K562 (cell line): ENCODE measurements around the gene CACNA1A. TPM values are rescaled to one million over a fixed set of nuclear protein-coding genes. Genes with fewer than 3 reads are reported as not detected.

Experiments used
- CREB5 ChIP-seq: fragments of 250-450 bp; sonication (Bioruptor Pico); IDR thresholded peaks from 2 replicates; pipeline ENCODE4 v1.5.0; 2020; ENCODE audit warnings: mild to moderate bottlenecking
- CTCF ChIP-seq, 3 experiments: IDR thresholded peaks in 2 of 3; conservative IDR thresholded peaks in 1 of 3; 2 replicates each; pipeline ENCODE4 v1.5.1; 2011 to 2012; ENCODE audit warnings: low read length in 3 of 3, mild to moderate bottlenecking in 3 of 3, control low read depth in 2 of 3, improper control_type of control experiment in 1 of 3, inconsistent platforms in 1 of 3, low read depth in 1 of 3, mixed read lengths in 1 of 3, moderate library complexity in 1 of 3; ENCODE audit not compliant: insufficient read depth in 2 of 3
- ETS2 ChIP-seq: IDR thresholded peaks from 2 replicates; pipeline ENCODE4 v1.6.1; 2016; ENCODE audit warnings: borderline replicate concordance, missing genetic modification characterization, mild to moderate bottlenecking, moderate library complexity, missing compliant biosample characterization; ENCODE audit not compliant: poor library complexity, severe bottlenecking
- FOS ChIP-seq: IDR thresholded peaks from 3 replicates; pipeline ENCODE4 v1.6.1; 2011; ENCODE audit not compliant: insufficient read length; ENCODE audit errors: extremely low read depth
- GTF2F1 ChIP-seq: IDR thresholded peaks from 2 replicates; pipeline ENCODE4 v1.6.1; 2011; ENCODE audit warnings: low read depth, low read length, improper control_type of control experiment
- HIVEP1 ChIP-seq: fragments of 250-450 bp; sonication (Bioruptor Pico); IDR thresholded peaks from 2 replicates; pipeline ENCODE4 v1.4.0; 2020; ENCODE audit warnings: mild to moderate bottlenecking
- HMBOX1 ChIP-seq: sonication (generic); IDR thresholded peaks from 2 replicates; pipeline ENCODE4 v1.6.1; 2016
- KHSRP ChIP-seq: fragments of 450-650 bp; IDR thresholded peaks from 2 replicates; pipeline ENCODE4 v1.6.1; 2017
- MTF1 ChIP-seq: fragments of 250-450 bp; sonication (Bioruptor Pico); IDR thresholded peaks from 2 replicates; pipeline ENCODE4 v1.9.0; 2021; ENCODE audit warnings: moderate library complexity, mild to moderate bottlenecking, inconsistent platforms, borderline replicate concordance
- NCOA6 ChIP-seq: fragments of 450-650 bp; IDR thresholded peaks from 2 replicates; pipeline ENCODE4 v1.6.1; 2017; ENCODE audit warnings: mild to moderate bottlenecking
- PBX2 ChIP-seq, 2 experiments: IDR thresholded peaks in 1 of 2; conservative IDR thresholded peaks in 1 of 2; 2 replicates each; pipeline ENCODE4 v1.6.1; 2016; ENCODE audit warnings: low read depth in 2 of 2, mild to moderate bottlenecking in 1 of 2, missing compliant biosample characterization in 1 of 2, missing genetic modification characterization in 1 of 2, moderate library complexity in 1 of 2
- SNAPC5 ChIP-seq: fragments of 250-450 bp; sonication (Bioruptor Pico); IDR thresholded peaks from 2 replicates; pipeline ENCODE4 v1.8.0; 2021; ENCODE audit warnings: moderate library complexity, mild to moderate bottlenecking, inconsistent platforms
- SOX6 ChIP-seq: fragments of 450-650 bp; IDR thresholded peaks from 2 replicates; pipeline ENCODE4 v1.6.1; 2014; ENCODE audit warnings: mild to moderate bottlenecking
- SPI1 ChIP-seq: IDR thresholded peaks from 2 replicates; pipeline ENCODE4 v1.6.1; 2011; ENCODE audit warnings: low read depth, low read length, control low read depth, borderline replicate concordance
- TAF7 ChIP-seq: fragments of 450-650 bp; IDR thresholded peaks from 2 replicates; pipeline ENCODE4 v1.6.1; 2016; ENCODE audit warnings: missing genetic modification characterization, missing compliant biosample characterization
- TRIM28 ChIP-seq: fragments of 450-650 bp; IDR thresholded peaks from 2 replicates; pipeline ENCODE4 v1.6.1; 2017
- ZNF384 ChIP-seq: IDR thresholded peaks from 2 replicates; pipeline ENCODE4 v1.6.1; 2012; ENCODE audit warnings: low read depth, low read length, improper control_type of control experiment
- ZNF639 ChIP-seq, 2 experiments: fragments of 200-800 bp in 1 of 2; sonication (Bioruptor generic) in 1 of 2; sonication (generic) in 1 of 2; formaldehyde crosslinking in 1 of 2; IDR thresholded peaks in 1 of 2; conservative IDR thresholded peaks in 1 of 2; 2 replicates each; pipeline versions ENCODE4 v1.5.0 to v1.6.1; 2016 to 2020; ENCODE audit warnings: missing compliant biosample characterization in 1 of 2, missing genetic modification characterization in 1 of 2, missing genetic modification reagents in 1 of 2
- ZNF696 ChIP-seq: fragments of 250-450 bp; sonication (Bioruptor Pico); conservative IDR thresholded peaks from 2 replicates; pipeline ENCODE4 v1.4.0; 2020; ENCODE audit warnings: mild to moderate bottlenecking, moderate library complexity
- polyA plus RNA-seq, 8 experiments: library from polyadenylated mRNA; depleted of rRNA in 4 of 8; stranded (reverse) in 5 of 8; unstranded in 3 of 8; fragments of >200 nt; fragmentation: Nextera tagmentation in 2 of 8; fragmentation: Illumina TruSeq in 1 of 8; extraction: Ambion mirVana in 2 of 8; extraction: Trizol in 1 of 8; gene quantifications; 2 replicates each; pipeline versions ENCODE4 v1.2.1 to v1.2.3, GENCODE V29; 2011 to 2014; ENCODE audit warnings: inconsistent platforms in 1 of 8, missing spikeins in 1 of 8
- total RNA-seq, 7 experiments: library from RNA; depleted of rRNA in 6 of 7; stranded (reverse); fragments of >200 nt in 6 of 7; fragmentation: Illumina TruSeq in 2 of 7; extraction: Trizol in 2 of 7; gene quantifications; 2 replicates each; pipeline versions ENCODE4 v1.2.1 to v1.2.3, GENCODE V29; 2011 to 2021; ENCODE audit warnings: low replicate concordance in 1 of 7

Gene CACNA1A
- total and polyA plus RNA-seq, 9 of the 15 experiments (the other 6 are each of a cell fraction or from before 2014, with no cell fraction given): 0.03 to 0.20 (median 0.09) TPM; not detected in 1

- no peak for TF ChIP-seq PBX2 (CRISPR knock-in tag; IDR thresholded peaks at IDR 0.05; ENCODE audit: low read depth)
- TF ChIP-seq PBX2 (tag; conservative IDR thresholded peaks at IDR 0.05; ENCODE audit: low read depth): no peak
- TF ChIP-seq ETS2 (tag): no peak
- TF ChIP-seq MTF1 (CRISPR knock-in tag): no peak
- no peak for TF ChIP-seq CTCF (IDR thresholded peaks at IDR 0.05 in 2 of 3, conservative IDR thresholded peaks at IDR 0.05 in 1 of 3; ENCODE audit: insufficient read depth in 2 of 3, low read depth in 1 of 3, low read length in 3 of 3)
- TF ChIP-seq NCOA6: no peak
- no peak for TF ChIP-seq SPI1
- TF ChIP-seq ZNF696 (CRISPR knock-in tag): no peak
- TF ChIP-seq TAF7 (tag): no peak
- TF ChIP-seq KHSRP: no peak
- TF ChIP-seq SNAPC5 (CRISPR knock-in tag): no peak
- TF ChIP-seq HIVEP1: no peak
- TF ChIP-seq FOS: peak; percentile 54
- no peak for TF ChIP-seq ZNF384
- TF ChIP-seq ZNF639 (CRISPR knock-in tag; conservative IDR thresholded peaks at IDR 0.05 in 1 of 2, IDR thresholded peaks at IDR 0.05 in 1 of 2): no peak
- TF ChIP-seq CREB5 (CRISPR knock-in tag): no peak
- TF ChIP-seq GTF2F1: no peak
- TF ChIP-seq HMBOX1: no peak
- 0 out of 2 replicates have a peak, but pooled peaks have one; percentile 12 for TF ChIP-seq SOX6
- no peak for TF ChIP-seq TRIM28
Observed at GRCh38 chr19:13260883-13261653, 245.2 kb downstream of the CACNA1A start (continued).
